ENCODE measurements around the gene IL23R.
"Not testable (repeated sequence)": the region's sequence is repeated elsewhere in the genome, so short reads cannot be mapped to it uniquely, and the experiment has no call there.

The IL23R gene

GRCh38 chr1:67141832-67142231, 24.4 kb upstream of the IL23R start:
- not testable (repeated sequence) for ATAC-seq (ENCODE audit: low read depth); H3K27me3 Mint-ChIP-seq; H3K27ac Mint-ChIP-seq; H3K4me1 Mint-ChIP-seq; H3K4me3 Mint-ChIP-seq; H3K9me3 Mint-ChIP-seq; DNase-seq (ENCODE audit: low spot score in 2 of 2); H3K36me3 Mint-ChIP-seq

- no peak overlapping the region for H3K4me3 Mint-ChIP-seq
Measured at GRCh38 chr1:67142931-67143330, 23.3 kb upstream of the IL23R start.

GRCh38 chr1:67143966-67144365, 22.3 kb upstream of the IL23R start:
- Mint-ChIP-seq H3K4me3 (no peak overlapping the region), H3K9me3 (no peaks in the 10 kb centered on the region), H3K27ac (no peak overlapping the region), H3K36me3 (no peaks in the 10 kb centered on the region), H3K4me1 (peaks cover 3% of the 10 kb centered on the region), H3K27me3 (no peaks in the 10 kb centered on the region)
- ATAC-seq (ENCODE audit: low read depth) = no peak
- no peak for DNase-seq (ENCODE audit: low spot score in 2 of 2)

More at GRCh38 chr1:67142931-67143330, 23.3 kb upstream of the IL23R start:
- peaks cover 3% of the 10 kb centered on the region for H3K27me3 Mint-ChIP-seq
- no peak for DNase-seq (ENCODE audit: low spot score in 2 of 2)
- H3K4me1 Mint-ChIP-seq = peaks cover 2% of the 10 kb centered on the region
- H3K9me3 Mint-ChIP-seq = no peaks in the 10 kb centered on the region
- H3K27ac Mint-ChIP-seq = no peak overlapping the region
- H3K36me3 Mint-ChIP-seq = no peaks in the 10 kb centered on the region
- no peak for ATAC-seq (ENCODE audit: low read depth)

- no peak overlapping the region for H3K27ac Mint-ChIP-seq
- no peaks in the 10 kb centered on the region for H3K27me3 Mint-ChIP-seq
- ATAC-seq (ENCODE audit: low read depth) (no peak), DNase-seq (ENCODE audit: low spot score in 2 of 2) (no peak)
- H3K9me3 Mint-ChIP-seq = no peaks in the 10 kb centered on the region
- H3K36me3 Mint-ChIP-seq = no peaks in the 10 kb centered on the region
- peaks cover 8% of the 10 kb centered on the region for H3K4me1 Mint-ChIP-seq
- no peak overlapping the region for H3K4me3 Mint-ChIP-seq
Measured at GRCh38 chr1:67144696-67145095, 21.6 kb upstream of the IL23R start.

- Mint-ChIP-seq H3K4me3 (no peak overlapping the region), H3K9me3 (no peaks in the 10 kb centered on the region), H3K4me1 (peaks cover 8% of the 10 kb centered on the region), H3K27me3 (peaks cover 2% of the 10 kb centered on the region), H3K36me3 (no peaks in the 10 kb centered on the region), H3K27ac (peak overlapping the region; percentile 12)
- ATAC-seq (ENCODE audit: low read depth) (no peak), DNase-seq (ENCODE audit: low spot score in 2 of 2) (no peak)
Measured at GRCh38 chr1:67146101-67146500, 20.2 kb upstream of the IL23R start.

- Mint-ChIP-seq H3K4me1 (peaks cover 8% of the 10 kb centered on the region), H3K27ac (peak overlapping the region; percentile 12), H3K36me3 (no peaks in the 10 kb centered on the region), H3K4me3 (no peak overlapping the region), H3K9me3 (no peaks in the 10 kb centered on the region), H3K27me3 (peaks cover 2% of the 10 kb centered on the region)
- DNase-seq (ENCODE audit: low spot score in 2 of 2) = no peak
- ATAC-seq (ENCODE audit: low read depth) = no peak
Measured at GRCh38 chr1:67146539-67146938, 19.7 kb upstream of the IL23R start.

- not testable (repeated sequence) for H3K4me1 Mint-ChIP-seq; H3K36me3 Mint-ChIP-seq; H3K4me3 Mint-ChIP-seq; H3K27ac Mint-ChIP-seq; DNase-seq (ENCODE audit: low spot score in 2 of 2); H3K9me3 Mint-ChIP-seq; H3K27me3 Mint-ChIP-seq; ATAC-seq (ENCODE audit: low read depth)
Measured at GRCh38 chr1:67147973-67148372, 18.3 kb upstream of the IL23R start.

GRCh38 chr1:67148516-67149178, 17.6 kb upstream of the IL23R start:
- Mint-ChIP-seq H3K36me3 (no peaks in the 10 kb centered on the region), H3K27ac (no peak overlapping the region), H3K9me3 (no peaks in the 10 kb centered on the region), H3K4me1 (peaks cover 8% of the 10 kb centered on the region), H3K4me3 (no peak overlapping the region), H3K27me3 (peaks cover 2% of the 10 kb centered on the region)
- ATAC-seq (ENCODE audit: low read depth) (peak; percentile 28), DNase-seq (ENCODE audit: low spot score in 2 of 2) (no peak)

- ATAC-seq (ENCODE audit: low read depth) = peak; percentile 99
Measured at GRCh38 chr1:67149179-67149770, 17.0 kb upstream of the IL23R start.

GRCh38 chr1:67150931-67151330, 15.3 kb upstream of the IL23R start:
- Mint-ChIP-seq H3K27me3 (peaks cover 12% of the 10 kb centered on the region), H3K9me3 (no peaks in the 10 kb centered on the region)
- no peak for ATAC-seq (ENCODE audit: low read depth)

More at GRCh38 chr1:67149179-67149770, 17.0 kb upstream of the IL23R start:
- Mint-ChIP-seq H3K9me3 (no peaks in the 10 kb centered on the region), H3K4me3 (no peak overlapping the region), H3K36me3 (no peaks in the 10 kb centered on the region), H3K27ac (no peak overlapping the region), H3K27me3 (peaks cover 4% of the 10 kb centered on the region), H3K4me1 (peaks cover 8% of the 10 kb centered on the region)
- peak; percentile 42 to 58 for DNase-seq (ENCODE audit: low spot score in 2 of 2)

GRCh38 chr1:67158401-67158800, 7.9 kb upstream of the IL23R start:
- Mint-ChIP-seq H3K4me3 (no peak overlapping the region), H3K27ac (no peak overlapping the region), H3K4me1 (peaks cover 2% of the 10 kb centered on the region), H3K9me3 (no peaks in the 10 kb centered on the region), H3K27me3 (peaks cover 16% of the 10 kb centered on the region), H3K36me3 (no peaks in the 10 kb centered on the region)
- ATAC-seq (ENCODE audit: low read depth) (no peak), DNase-seq (ENCODE audit: low spot score in 2 of 2) (no peak)

More at GRCh38 chr1:67150931-67151330, 15.3 kb upstream of the IL23R start:
- no peaks in the 10 kb centered on the region for H3K36me3 Mint-ChIP-seq
- no peak for DNase-seq (ENCODE audit: low spot score in 2 of 2)
- no peak overlapping the region for H3K4me3 Mint-ChIP-seq
- no peak overlapping the region for H3K27ac Mint-ChIP-seq
- peaks cover 6% of the 10 kb centered on the region for H3K4me1 Mint-ChIP-seq

- Mint-ChIP-seq H3K4me3 (no peak overlapping the region), H3K27ac (no peak overlapping the region), H3K36me3 (no peaks in the 10 kb centered on the region), H3K27me3 (peaks cover 14% of the 10 kb centered on the region), H3K4me1 (peaks cover 2% of the 10 kb centered on the region), H3K9me3 (no peaks in the 10 kb centered on the region)
- DNase-seq (ENCODE audit: low spot score in 2 of 2) (no peak), ATAC-seq (ENCODE audit: low read depth) (no peak)
Measured at GRCh38 chr1:67159233-67159632, 7.0 kb upstream of the IL23R start.

- Mint-ChIP-seq H3K27ac (no peak overlapping the region), H3K27me3 (peaks cover 10% of the 10 kb centered on the region), H3K9me3 (no peaks in the 10 kb centered on the region), H3K4me3 (no peak overlapping the region), H3K36me3 (no peaks in the 10 kb centered on the region), H3K4me1 (peaks cover 4% of the 10 kb centered on the region)
- DNase-seq (ENCODE audit: low spot score in 2 of 2) = no peak
- ATAC-seq (ENCODE audit: low read depth) = no peak
Measured at GRCh38 chr1:67162954-67163353, 3.3 kb upstream of the IL23R start.

GRCh38 chr1:67165468-67166041, 699 bp upstream of the IL23R start:
- Mint-ChIP-seq H3K36me3 (no peaks in the 10 kb centered on the region), H3K27me3 (peaks cover 7% of the 10 kb centered on the region), H3K4me3 (no peak overlapping the region), H3K9me3 (no peaks in the 10 kb centered on the region), H3K27ac (no peak overlapping the region), H3K4me1 (peaks cover 3% of the 10 kb centered on the region)
- DNase-seq (ENCODE audit: low spot score in 2 of 2) (no peak), ATAC-seq (ENCODE audit: low read depth) (no peak)
